ENCODE data around the gene CHST11.

The CHST11 gene

GRCh38 chr12:104630230-104630670 is 173.5 kb downstream of the CHST11 start:
- DNase-seq (ENCODE audit: low read depth), result no peak

GRCh38 chr12:104631867-104632266 is 175.1 kb downstream of the CHST11 start:
- no peak for DNase-seq (ENCODE audit: low read depth)

GRCh38 chr12:104632724-104633201 is 176.0 kb downstream of the CHST11 start:
- DNase-seq (ENCODE audit: low read depth), result no peak

GRCh38 chr12:104634044-104634443 is 177.3 kb downstream of the CHST11 start:
- no peak for DNase-seq (ENCODE audit: low read depth)

GRCh38 chr12:104634852-104635251 is 178.1 kb downstream of the CHST11 start:
- DNase-seq (ENCODE audit: low read depth), result no peak

GRCh38 chr12:104635607-104636343 is 179.0 kb downstream of the CHST11 start:
- DNase-seq (ENCODE audit: low read depth), result no peak

GRCh38 chr12:104636496-104636895 is 179.7 kb downstream of the CHST11 start:
- no peak for DNase-seq (ENCODE audit: low read depth)

- DNase-seq (ENCODE audit: low read depth), result no peak
Observed at GRCh38 chr12:104637604-104638003, 180.9 kb downstream of the CHST11 start.

- no peak for DNase-seq (ENCODE audit: low read depth)
Observed at GRCh38 chr12:104638218-104638850, 181.6 kb downstream of the CHST11 start.

GRCh38 chr12:104638851-104639240 is 182.1 kb downstream of the CHST11 start:
- DNase-seq (ENCODE audit: low read depth), result no peak

GRCh38 chr12:104640956-104641355 is 184.2 kb downstream of the CHST11 start:
- DNase-seq (ENCODE audit: low read depth), result no peak

GRCh38 chr12:104641862-104642261 is 185.1 kb downstream of the CHST11 start:
- DNase-seq (ENCODE audit: low read depth), result no peak

GRCh38 chr12:104643093-104643818 is 186.5 kb downstream of the CHST11 start:
- no peak for DNase-seq (ENCODE audit: low read depth)

- no peak for DNase-seq (ENCODE audit: low read depth)
Observed at GRCh38 chr12:104643819-104644669, 187.3 kb downstream of the CHST11 start.

- no peak for DNase-seq (ENCODE audit: low read depth)
Observed at GRCh38 chr12:104648756-104649155, 192.0 kb downstream of the CHST11 start.

GRCh38 chr12:104649217-104649824 is 192.6 kb downstream of the CHST11 start:
- DNase-seq (ENCODE audit: low read depth), result no peak

GRCh38 chr12:104649921-104650320 is 193.2 kb downstream of the CHST11 start:
- no peak for DNase-seq (ENCODE audit: low read depth)

GRCh38 chr12:104650541-104650940 is 193.8 kb downstream of the CHST11 start:
- DNase-seq (ENCODE audit: low read depth), result no peak

GRCh38 chr12:104651811-104652210 is 195.1 kb downstream of the CHST11 start:
- no peak for DNase-seq (ENCODE audit: low read depth)

GRCh38 chr12:104652358-104652757 is 195.6 kb downstream of the CHST11 start:
- DNase-seq (ENCODE audit: low read depth), result no peak

GRCh38 chr12:104652910-104653309 is 196.2 kb downstream of the CHST11 start:
- DNase-seq (ENCODE audit: low read depth), result no peak

All from fibroblast of the conjunctiva (primary cell).